GM12874 (cell line): ENCODE measurements around the gene REL.

Source experiments
- CTCF ChIP-seq: IDR thresholded peaks from 2 replicates; pipeline ENCODE4 v1.5.1; 2011; ENCODE audit warnings: low read depth, mild to moderate bottlenecking, control low read depth, low read length, moderate library complexity; ENCODE audit not compliant: insufficient read depth

The REL gene

GRCh38 chr2:60867848-60868247 is 13.5 kb upstream of the REL start:
- TF ChIP-seq CTCF, result no peak

GRCh38 chr2:60868589-60869273 is 12.6 kb upstream of the REL start:
- no peak for TF ChIP-seq CTCF

- no peak for TF ChIP-seq CTCF
These were observed 8.9 kb upstream of the REL start for GRCh38 chr2:60872510-60872928.

GRCh38 chr2:60873381-60873780 is 8.0 kb upstream of the REL start:
- TF ChIP-seq CTCF, result no peak

GRCh38 chr2:60875520-60875919 is 5.9 kb upstream of the REL start:
- TF ChIP-seq CTCF, result no peak

GRCh38 chr2:60880643-60881046 is 729 bp upstream of the REL start:
- TF ChIP-seq CTCF, result no peak

- TF ChIP-seq CTCF, result no peak
These were observed 1.8 kb downstream of the REL start for GRCh38 chr2:60882971-60883753.
